Natural killer cell treated with Interleukin-12 subunit alpha and Interleukin-12 subunit beta and Interleukin-15 and Interleukin-18, amount 100 ng/mL, for 72 hours (primary cell): ENCODE results near the gene CITED1. TPM values are rescaled to one million over a fixed set of nuclear protein-coding genes. Genes with fewer than 3 reads are reported as not detected.
"Not testable (repeated sequence)": the region's sequence is repeated elsewhere in the genome, so short reads cannot be mapped to it uniquely, and the experiment has no call there.

Experiments used
- ATAC-seq, 2 donors: fragments of 150-1000 bp; cut with Tn5 transposase in 1 of 2; sonication (Bioruptor Pico), chemical (Tn5 transposase) in 1 of 2; 2 replicates each; pipeline ENCODE4 v1.10.0; 2021
- DNase-seq: peaks from one replicate; pipeline ENCODE4 v3.0.0; 2022; ENCODE audit warnings: low spot score
- H3K27ac Mint-ChIP-seq, 2 donors: 1 replicate in 1 of 2; 2 replicates in 1 of 2; pipeline ENCODE4 v1.8.0; 2022; ENCODE audit warnings: mixed read lengths in 2 of 2, mild to moderate bottlenecking in 1 of 2, moderate library complexity in 1 of 2
- H3K27me3 Mint-ChIP-seq, 2 donors: 1 replicate in 1 of 2; 2 replicates in 1 of 2; pipeline ENCODE4 v1.8.0; 2022; ENCODE audit warnings: mixed read lengths in 2 of 2
- H3K36me3 Mint-ChIP-seq: one replicate; pipeline ENCODE4 v1.8.0; 2022; ENCODE audit warnings: mixed read lengths
- H3K4me1 Mint-ChIP-seq, 2 donors: 1 replicate in 1 of 2; 2 replicates in 1 of 2; pipeline ENCODE4 v1.8.0; 2022; ENCODE audit warnings: low read depth in 2 of 2, mixed read lengths in 2 of 2, mild to moderate bottlenecking in 1 of 2
- H3K4me3 Mint-ChIP-seq: one replicate; pipeline ENCODE4 v1.8.0; 2022; ENCODE audit warnings: mixed read lengths
- H3K9me3 Mint-ChIP-seq: 2 replicates; pipeline ENCODE4 v1.8.0; 2022; ENCODE audit warnings: mixed read lengths
- total RNA-seq, 2 donors: library from RNA; stranded (reverse); gene quantifications; one replicate each; pipeline ENCODE4 v1.2.3, GENCODE V29; 2022

Gene CITED1, protein sequence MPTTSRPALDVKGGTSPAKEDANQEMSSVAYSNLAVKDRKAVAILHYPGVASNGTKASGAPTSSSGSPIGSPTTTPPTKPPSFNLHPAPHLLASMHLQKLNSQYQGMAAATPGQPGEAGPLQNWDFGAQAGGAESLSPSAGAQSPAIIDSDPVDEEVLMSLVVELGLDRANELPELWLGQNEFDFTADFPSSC
- total RNA-seq = under 1 TPM in 1 of 2 donors, not detected in 1; 0.38 TPM

DNA sequence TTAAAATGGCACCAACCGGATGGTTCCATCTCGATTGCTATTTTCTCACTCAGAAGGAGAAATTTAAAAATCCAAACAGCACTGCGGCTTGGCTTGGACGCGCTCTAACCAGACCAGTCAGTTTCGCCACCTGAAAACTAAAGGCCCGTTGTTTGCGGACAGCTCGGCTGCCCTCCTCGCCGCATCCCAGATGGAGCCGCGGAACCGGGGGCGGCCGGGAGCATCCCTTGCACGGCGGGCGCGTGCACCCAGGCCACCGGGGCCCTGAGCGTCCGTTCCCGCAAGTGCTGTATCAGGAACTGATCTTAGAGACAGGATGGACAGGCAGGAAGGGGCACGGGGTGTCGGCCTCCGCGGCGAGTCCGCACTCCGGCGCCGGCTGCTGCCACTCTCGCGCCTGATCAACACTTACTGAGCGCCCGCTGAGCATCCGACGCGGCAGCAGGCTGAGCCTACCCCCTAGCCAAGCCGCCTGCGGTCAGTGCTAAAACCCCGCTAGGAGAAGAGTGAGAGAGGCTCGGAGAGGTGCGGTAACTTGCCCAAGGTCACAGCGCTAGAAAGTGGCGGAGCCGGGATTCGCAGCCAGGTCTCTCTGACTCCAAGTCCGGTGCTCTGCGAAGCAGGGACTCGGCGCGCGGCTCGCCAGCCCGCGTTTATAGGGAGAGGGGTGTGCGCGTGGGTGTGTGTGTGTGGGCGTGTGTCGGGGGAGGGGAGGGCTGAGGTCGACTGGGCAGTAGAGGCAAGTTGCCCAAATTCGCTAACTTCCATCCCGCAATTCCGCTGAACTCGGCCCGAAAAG lies at the start of gene CITED1:
Gene CITED1 (minus strand): TSS at position 629 of the 799 bp plus-strand sequence. CDS start 3,045 bp downstream, outside the sequence.
- H3K4me3 Mint-ChIP-seq = peak within 1 kb of the TSS; percentile 84
- peaks cover 30 to 46% of the 10 kb centered on the region in 2 donors for H3K27me3 Mint-ChIP-seq
- DNase-seq (no peak), ATAC-seq (peak; percentile 62 to 70)
- no peaks in the 10 kb centered on the region for H3K36me3 Mint-ChIP-seq
- H3K9me3 Mint-ChIP-seq = no peaks in the 10 kb centered on the region
- no peak within 1 kb of the TSS for H3K27ac Mint-ChIP-seq
- H3K4me1 Mint-ChIP-seq = peaks cover 5 to 15% of the 10 kb centered on the region in 2 donors

DNA sequence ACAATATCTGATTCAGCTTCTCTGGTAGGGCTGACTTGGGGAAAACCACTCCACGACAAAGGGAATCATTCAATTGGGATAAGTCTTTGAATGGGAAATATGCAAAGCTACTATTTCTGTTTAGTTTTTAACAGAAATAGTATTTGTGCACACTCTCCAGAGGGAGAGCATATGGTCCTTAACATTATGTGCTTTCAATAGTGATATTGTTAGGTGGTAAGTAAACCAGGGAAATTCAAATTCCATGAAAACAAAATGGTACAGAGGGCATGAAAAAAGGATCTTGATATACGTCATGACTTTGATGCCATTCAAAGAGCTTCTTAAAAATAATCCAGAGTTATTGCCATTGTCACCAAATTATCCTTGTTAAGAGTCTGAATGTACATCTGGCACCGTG lies 47.1 kb upstream of the CITED1 start:
- no peak for ATAC-seq
- Mint-ChIP-seq H3K36me3 (peaks cover 11% of the 10 kb centered on the region), H3K4me1 (peaks cover 0 to 16% of the 10 kb centered on the region in 2 donors), H3K27ac (no peak overlapping the region), H3K9me3 (no peaks in the 10 kb centered on the region), H3K4me3 (no peak overlapping the region), H3K27me3 (peaks cover 0 to 16% of the 10 kb centered on the region in 2 donors)
- DNase-seq = no peak

- peaks cover 11% of the 10 kb centered on the region for H3K36me3 Mint-ChIP-seq
- H3K27me3 Mint-ChIP-seq = peaks cover 0 to 12% of the 10 kb centered on the region in 2 donors
- no peak overlapping the region for H3K27ac Mint-ChIP-seq
- ATAC-seq (no peak), DNase-seq (no peak)
- no peak overlapping the region for H3K4me3 Mint-ChIP-seq
- peaks cover 0 to 16% of the 10 kb centered on the region in 2 donors for H3K4me1 Mint-ChIP-seq
- no peaks in the 10 kb centered on the region for H3K9me3 Mint-ChIP-seq
Measured at GRCh38 chrX:72351606-72352334, 46.1 kb upstream of the CITED1 start.

GRCh38 chrX:72349190-72349589 lies 43.5 kb upstream of the CITED1 start:
- H3K27me3 Mint-ChIP-seq = peaks cover 0 to 7% of the 10 kb centered on the region in 2 donors
- H3K36me3 Mint-ChIP-seq = peaks cover 11% of the 10 kb centered on the region
- peaks cover 0 to 16% of the 10 kb centered on the region in 2 donors for H3K4me1 Mint-ChIP-seq
- ATAC-seq (peak in 1 of 2 donors; percentile 87), DNase-seq (no peak)
- peak overlapping the region in 1 of 2 donors; percentile 72 for H3K27ac Mint-ChIP-seq
- peak overlapping the region; percentile 79 for H3K4me3 Mint-ChIP-seq
- no peaks in the 10 kb centered on the region for H3K9me3 Mint-ChIP-seq

DNA sequence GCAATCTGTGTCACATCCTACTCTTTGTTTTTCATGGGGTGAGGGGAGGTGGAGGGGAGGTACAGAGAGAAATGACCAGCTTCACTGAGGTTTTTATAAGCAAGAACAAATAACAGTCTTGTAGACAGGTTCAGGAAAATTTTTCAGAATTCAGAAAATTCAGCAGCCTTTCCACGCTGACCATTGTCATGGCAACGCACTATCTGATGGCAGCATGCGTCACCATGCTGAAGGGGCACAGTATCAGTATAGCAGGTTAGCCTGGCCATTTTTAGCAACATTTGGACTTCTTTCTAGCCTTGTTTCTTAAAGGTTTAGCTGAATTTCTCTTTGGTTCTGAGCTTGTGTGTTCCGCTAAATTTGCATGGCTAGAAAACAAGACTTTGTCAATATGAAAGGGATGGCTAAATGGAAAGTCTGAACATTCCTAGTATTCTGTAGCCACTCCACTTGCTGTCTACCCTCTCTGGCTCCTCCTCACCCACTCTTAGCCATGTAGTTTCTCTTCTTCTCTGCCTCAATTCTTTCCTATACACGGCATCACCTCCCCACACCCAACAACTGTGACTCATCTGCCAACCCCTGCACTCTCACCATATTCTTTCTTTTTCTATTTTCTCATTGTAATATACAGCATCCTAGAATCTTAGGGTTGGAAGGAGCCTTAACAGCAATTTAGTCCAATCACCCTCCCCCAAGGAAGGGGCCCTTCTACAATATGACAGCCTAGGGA lies 42.7 kb upstream of the CITED1 start:
- no peak for DNase-seq
- H3K4me3 Mint-ChIP-seq = peak overlapping the region; percentile 79
- H3K27ac Mint-ChIP-seq = peak overlapping the region in 1 of 2 donors; percentile 72

GRCh38 chrX:72347366-72347765 lies 41.7 kb upstream of the CITED1 start:
- Mint-ChIP-seq H3K27ac (no peak overlapping the region), H3K4me3 (no peak overlapping the region), H3K4me1 (peaks cover 0 to 16% of the 10 kb centered on the region in 2 donors), H3K36me3 (peaks cover 11% of the 10 kb centered on the region), H3K27me3 (peaks cover 0 to 7% of the 10 kb centered on the region in 2 donors), H3K9me3 (no peaks in the 10 kb centered on the region)
- no peak for DNase-seq
- ATAC-seq = no peak

More for the DNA sequence above, 42.7 kb upstream of the CITED1 start:
- H3K36me3 Mint-ChIP-seq = peaks cover 11% of the 10 kb centered on the region
- ATAC-seq = peak in 1 of 2 donors; percentile 85
- H3K27me3 Mint-ChIP-seq = peaks cover 0 to 7% of the 10 kb centered on the region in 2 donors
- H3K4me1 Mint-ChIP-seq = peaks cover 0 to 16% of the 10 kb centered on the region in 2 donors
- no peaks in the 10 kb centered on the region for H3K9me3 Mint-ChIP-seq

DNA sequence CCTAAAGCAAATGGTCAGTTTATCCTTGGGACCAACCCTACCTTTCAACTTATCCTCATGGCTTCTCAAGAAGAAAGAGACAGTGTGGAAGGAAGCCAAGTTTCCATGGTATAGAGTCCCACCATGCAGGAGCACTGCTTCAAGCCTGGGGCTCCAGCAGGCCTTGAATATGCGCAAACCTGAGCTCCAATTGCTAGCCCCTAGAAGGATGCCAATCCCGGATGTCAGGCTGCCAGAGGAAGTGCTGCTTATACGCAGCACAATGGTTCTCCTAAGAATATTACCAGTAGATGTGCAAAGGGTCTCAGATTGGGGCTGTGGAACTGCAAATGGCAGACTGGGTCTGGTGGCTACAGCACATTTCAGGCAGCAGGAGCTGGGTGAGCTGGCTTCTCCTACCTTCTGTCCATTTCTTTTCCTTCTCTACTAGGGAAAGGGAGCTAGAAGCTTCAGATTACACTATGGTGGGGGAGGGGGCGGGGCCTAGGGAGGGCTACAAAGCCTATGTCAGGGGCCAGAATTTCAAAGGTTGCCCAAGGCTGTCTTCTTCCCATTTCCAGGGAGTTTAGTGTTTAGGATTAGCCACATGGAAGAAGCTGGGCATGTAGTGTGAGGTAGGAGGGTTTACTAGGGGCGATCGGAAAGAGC lies 40.7 kb upstream of the CITED1 start:
- peaks cover 0 to 4% of the 10 kb centered on the region in 2 donors for H3K27me3 Mint-ChIP-seq
- ATAC-seq = no peak
- no peak for DNase-seq
- H3K4me3 Mint-ChIP-seq = no peak overlapping the region
- peaks cover 11% of the 10 kb centered on the region for H3K36me3 Mint-ChIP-seq
- peaks cover 0 to 16% of the 10 kb centered on the region in 2 donors for H3K4me1 Mint-ChIP-seq
- no peak overlapping the region for H3K27ac Mint-ChIP-seq
- no peaks in the 10 kb centered on the region for H3K9me3 Mint-ChIP-seq

GRCh38 chrX:72340626-72341025 lies 34.9 kb upstream of the CITED1 start:
- Mint-ChIP-seq H3K4me1 (no peaks in the 10 kb centered on the region), H3K27me3 (peaks cover 0 to 8% of the 10 kb centered on the region in 2 donors), H3K27ac (no peak overlapping the region), H3K9me3 (no peaks in the 10 kb centered on the region), H3K36me3 (no peaks in the 10 kb centered on the region), H3K4me3 (no peak overlapping the region)
- ATAC-seq = no peak
- no peak for DNase-seq

DNA sequence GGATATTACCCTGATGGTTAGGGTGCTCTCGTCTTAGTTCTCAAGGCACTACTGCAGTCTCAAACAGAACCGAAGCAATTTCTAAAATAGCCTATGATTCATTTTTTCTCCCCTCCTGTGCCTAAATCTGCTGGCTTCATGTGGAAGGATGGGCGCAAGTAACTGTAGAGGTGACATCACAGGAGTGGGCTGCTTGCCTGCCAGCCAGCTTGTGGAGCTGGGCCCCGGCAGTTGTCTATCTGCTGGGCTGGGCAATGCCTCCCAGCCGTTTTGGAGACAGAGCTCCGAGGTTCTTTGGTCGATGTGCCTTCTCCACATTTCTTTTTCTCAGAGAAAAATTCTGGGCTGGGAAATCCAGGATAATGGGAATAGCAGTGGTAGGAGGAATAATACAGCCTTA lies 34.3 kb upstream of the CITED1 start:
- no peaks in the 10 kb centered on the region for H3K4me1 Mint-ChIP-seq

GRCh38 chrX:72330131-72330530 lies 24.4 kb upstream of the CITED1 start:
- Mint-ChIP-seq H3K4me3 (no peak overlapping the region), H3K36me3 (peaks cover 4% of the 10 kb centered on the region), H3K27ac (no peak overlapping the region), H3K27me3 (peaks cover 0 to 6% of the 10 kb centered on the region in 2 donors), H3K4me1 (peaks cover 6% of the 10 kb centered on the region in 2 donors), H3K9me3 (no peaks in the 10 kb centered on the region)
- ATAC-seq = no peak
- DNase-seq = no peak

More for the DNA sequence above, 34.3 kb upstream of the CITED1 start:
- H3K9me3 Mint-ChIP-seq = no peaks in the 10 kb centered on the region
- DNase-seq = no peak
- H3K36me3 Mint-ChIP-seq = no peaks in the 10 kb centered on the region
- ATAC-seq = no peak
- H3K27ac Mint-ChIP-seq = no peak overlapping the region
- peaks cover 0 to 8% of the 10 kb centered on the region in 2 donors for H3K27me3 Mint-ChIP-seq
- H3K4me3 Mint-ChIP-seq = no peak overlapping the region

DNA sequence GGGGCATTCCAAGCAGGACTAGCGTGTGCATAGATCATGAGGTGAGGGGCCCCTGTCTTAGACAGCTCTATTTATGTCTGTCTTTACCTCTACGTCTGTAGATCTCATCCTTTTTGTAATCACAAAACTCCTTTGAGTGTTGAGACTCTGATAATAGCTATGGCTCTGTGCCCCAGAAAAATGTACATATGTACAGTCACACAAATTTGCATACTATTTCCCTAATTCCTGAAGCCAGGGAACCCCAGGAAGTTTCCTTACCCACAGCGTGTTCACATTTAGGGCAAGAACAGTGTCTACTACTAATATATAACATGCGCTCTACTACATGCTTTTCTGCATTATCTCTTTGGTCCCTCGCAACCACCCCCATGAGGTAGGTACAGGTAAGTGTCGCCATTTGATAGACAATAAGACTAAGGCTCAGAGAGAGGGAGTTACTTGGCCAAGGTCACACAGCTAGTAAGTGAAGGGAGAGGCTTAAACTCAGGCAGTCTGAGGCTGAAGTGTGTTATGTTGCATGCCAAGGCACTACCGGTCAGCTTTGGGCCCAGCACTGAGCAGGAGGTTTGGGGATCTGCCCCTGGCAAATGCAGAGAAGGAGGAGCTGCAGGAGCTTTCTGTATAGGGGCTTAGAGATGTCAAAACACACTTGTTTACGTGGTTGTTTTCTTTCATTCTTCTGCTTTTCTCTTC lies 21.0 kb upstream of the CITED1 start:
- Mint-ChIP-seq H3K4me1 (peaks cover 2 to 3% of the 10 kb centered on the region in 2 donors), H3K9me3 (no peaks in the 10 kb centered on the region), H3K27me3 (peaks cover 0 to 8% of the 10 kb centered on the region in 2 donors), H3K27ac (no peak overlapping the region), H3K36me3 (peaks cover 4% of the 10 kb centered on the region), H3K4me3 (no peak overlapping the region)
- no peak for ATAC-seq
- DNase-seq = no peak

DNA sequence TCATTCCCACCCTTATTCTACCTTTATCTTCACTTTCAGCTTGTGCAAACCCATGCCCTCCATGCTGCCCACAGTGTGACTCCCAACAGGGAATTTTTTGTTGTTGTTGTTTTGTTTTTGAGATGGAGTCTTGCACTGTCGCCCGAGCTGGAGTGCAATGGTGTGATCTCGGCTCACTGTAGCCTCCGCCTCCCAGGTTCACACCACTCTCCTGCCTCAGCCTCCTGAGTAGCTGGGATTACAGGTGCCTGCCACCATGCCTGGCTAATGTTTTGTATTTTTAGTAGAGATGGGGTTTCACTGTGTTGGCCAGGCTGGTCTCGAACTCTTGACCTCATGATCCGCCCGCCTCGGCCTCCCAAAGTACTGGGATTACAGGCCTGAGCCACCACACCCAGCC lies 13.9 kb upstream of the CITED1 start:
- H3K9me3 Mint-ChIP-seq, H3K4me3 Mint-ChIP-seq, DNase-seq, ATAC-seq, H3K4me1 Mint-ChIP-seq, H3K27ac Mint-ChIP-seq, H3K36me3 Mint-ChIP-seq: not testable (repeated sequence)
- peaks cover 0 to 10% of the 10 kb centered on the region in 2 donors for H3K27me3 Mint-ChIP-seq
